Neural cell (in vitro differentiated cells): ENCODE data around the gene SEC16A. TPM values are rescaled to one million over a fixed set of nuclear protein-coding genes. Genes with fewer than 3 reads are reported as not detected.

Experiments
- H2AFZ ChIP-seq: fragments of 200-600, 300-800 bp; sonication (generic), shearing (Covaris generic); 2 replicates; pipeline ENCODE4 v1.6.0; 2014; ENCODE audit warnings: low read depth, mild to moderate bottlenecking, antibody characterized with exemption, low read length, moderate library complexity
- H3F3A ChIP-seq: fragments of 200-600 bp; shearing (Covaris generic); 2 replicates; pipeline ENCODE4 v1.6.1; 2016; ENCODE audit warnings: mild to moderate bottlenecking, moderate library complexity, mixed read lengths, antibody characterized with exemption, low read length; ENCODE audit not compliant: insufficient read depth, poor library complexity, severe bottlenecking
- H3K27ac ChIP-seq: fragments of 200-600, 300-800 bp; sonication (generic), shearing (Covaris generic); 2 replicates; pipeline ENCODE4 v1.5.1; 2014; ENCODE audit warnings: mild to moderate bottlenecking, low read length, moderate library complexity
- H3K27me3 ChIP-seq: fragments of 300-800, 200-600 bp; sonication (generic), shearing (Covaris generic); 2 replicates; pipeline ENCODE4 v1.6.0; 2014; ENCODE audit warnings: mild to moderate bottlenecking, low read depth, low read length, moderate library complexity; ENCODE audit not compliant: insufficient read depth
- H3K36me3 ChIP-seq: fragments of 300-800, 200-600 bp; sonication (generic), shearing (Covaris generic); 2 replicates; pipeline ENCODE4 v1.5.1; 2014; ENCODE audit warnings: mild to moderate bottlenecking, antibody characterized with exemption, low read length, moderate library complexity; ENCODE audit not compliant: insufficient read depth
- H3K4me2 ChIP-seq: fragments of 300-800, 200-600 bp; sonication (generic), shearing (Covaris generic); 2 replicates; pipeline ENCODE4 v1.6.0; 2014; ENCODE audit warnings: mild to moderate bottlenecking, low read length
- H3K4me3 ChIP-seq: fragments of 300-800, 200-600 bp; sonication (generic), shearing (Covaris generic); 2 replicates; pipeline ENCODE4 v1.5.1; 2014; ENCODE audit warnings: mild to moderate bottlenecking, low read length, moderate library complexity
- H3K79me2 ChIP-seq: fragments of 200-600 bp; shearing (Covaris generic); replicated peaks from 2 replicates; pipeline ENCODE4 v1.6.0; 2014; ENCODE audit warnings: mild to moderate bottlenecking, low read length, moderate library complexity; ENCODE audit not compliant: insufficient read depth
- H3K9ac ChIP-seq: fragments of 300-800, 200-600 bp; sonication (generic), shearing (Covaris generic); 2 replicates; pipeline ENCODE4 v1.6.1; 2016; ENCODE audit warnings: mild to moderate bottlenecking, low read length, mixed read lengths
- H3K9me2 ChIP-seq: fragments of 200-600 bp; shearing (Covaris generic); 2 replicates; pipeline ENCODE4 v1.6.1; 2016; ENCODE audit warnings: mild to moderate bottlenecking, low read length, mixed read lengths; ENCODE audit not compliant: insufficient read depth
- H3K9me3 ChIP-seq: fragments of 200-600, 300-800 bp; sonication (generic), shearing (Covaris generic); 2 replicates; pipeline ENCODE4 v1.6.1; 2016; ENCODE audit warnings: mild to moderate bottlenecking, mixed run types, low read length, moderate library complexity, mixed read lengths
- H4K20me1 ChIP-seq: fragments of 200-600 bp; shearing (Covaris generic); 2 replicates; pipeline ENCODE4 v1.6.1; 2016; ENCODE audit warnings: mild to moderate bottlenecking, mixed run types; ENCODE audit not compliant: insufficient read depth
- CTCF ChIP-seq: fragments of 450-650 bp; IDR thresholded peaks from 2 replicates; pipeline ENCODE4 v1.5.1; 2014; ENCODE audit warnings: antibody characterized with exemption, mild to moderate bottlenecking, moderate library complexity; ENCODE audit not compliant: poor library complexity, severe bottlenecking
- EP300 ChIP-seq: fragments of 450-650 bp; conservative IDR thresholded peaks from 2 replicates; pipeline ENCODE4 v1.6.1; 2014; ENCODE audit warnings: antibody characterized with exemption, mild to moderate bottlenecking, moderate library complexity; ENCODE audit not compliant: poor library complexity, severe bottlenecking
- EZH2 ChIP-seq: fragments of 200-600, 300-800 bp; shearing (Covaris generic), sonication (generic); IDR thresholded peaks from 2 replicates; pipeline ENCODE4 v1.6.1; 2014; ENCODE audit warnings: antibody characterized with exemption, low read length, borderline replicate concordance, mild to moderate bottlenecking; ENCODE audit not compliant: insufficient read depth, poor library complexity, severe bottlenecking
- MXI1 ChIP-seq: fragments of 450-650 bp; conservative IDR thresholded peaks from 2 replicates; pipeline ENCODE4 v1.6.1; 2014; ENCODE audit warnings: antibody characterized with exemption, mild to moderate bottlenecking; ENCODE audit not compliant: poor library complexity, severe bottlenecking
- POLR2AphosphoS5 ChIP-seq: IDR thresholded peaks from 2 replicates; pipeline ENCODE4 v1.6.1; 2012
- RAD21 ChIP-seq: fragments of 450-650 bp; conservative IDR thresholded peaks from 2 replicates; pipeline ENCODE4 v1.6.1; 2014; ENCODE audit warnings: antibody characterized with exemption, mild to moderate bottlenecking, moderate library complexity
- REST ChIP-seq: IDR thresholded peaks from 2 replicates; pipeline ENCODE4 v1.6.1; 2012; ENCODE audit warnings: borderline replicate concordance
- SMC3 ChIP-seq: fragments of 450-650 bp; conservative IDR thresholded peaks from 2 replicates; pipeline ENCODE4 v1.6.1; 2014; ENCODE audit warnings: antibody characterized with exemption, mild to moderate bottlenecking, moderate library complexity; ENCODE audit not compliant: poor library complexity
- TAF1 ChIP-seq: IDR thresholded peaks from 2 replicates; pipeline ENCODE4 v1.6.1; 2012; ENCODE audit warnings: low read depth
- polyA plus RNA-seq: library from polyadenylated mRNA; depleted of rRNA; stranded (reverse); fragments of >200 nt; gene quantifications from 2 replicates; pipeline ENCODE4 v1.2.3, GENCODE V29; 2014

Gene SEC16A
- polyA plus RNA-seq, 1 donor from 2014 or later, result 15.4 TPM

GRCh38 chr9:136497916-136498695 is 15.3 kb upstream of the SEC16A start:
- H3K27me3 ChIP-seq, result no peaks in the 10 kb centered on the region
- no peak overlapping the region for H3K4me2 ChIP-seq
- H3K79me2 ChIP-seq, result no peaks in the 10 kb centered on the region
- H3K36me3 ChIP-seq, result no peaks in the 10 kb centered on the region
- H3F3A ChIP-seq, result no peaks in the 10 kb centered on the region
- H4K20me1 ChIP-seq, result no peaks in the 10 kb centered on the region
- no peaks in the 10 kb centered on the region for H3K9me2 ChIP-seq
- TF ChIP-seq RAD21 (no peak), MXI1 (no peak), POLR2AphosphoS5 (no peak)
- no peaks in the 10 kb centered on the region for H3K9me3 ChIP-seq
- no peak overlapping the region for H3K27ac ChIP-seq
- H3K4me3 ChIP-seq, result no peak overlapping the region
- no peak overlapping the region for H2AFZ ChIP-seq
- H3K9ac ChIP-seq, result no peak overlapping the region

- Histone ChIP-seq H3K9ac (no peak overlapping the region), H3K4me2 (no peak overlapping the region), H3K79me2 (no peaks in the 10 kb centered on the region), H3K4me3 (no peak overlapping the region), H2AFZ (no peak overlapping the region), H3K27me3 (no peaks in the 10 kb centered on the region), H3K9me3 (no peaks in the 10 kb centered on the region), H3K36me3 (no peaks in the 10 kb centered on the region), H4K20me1 (no peaks in the 10 kb centered on the region), H3K27ac (no peak overlapping the region), H3F3A (no peaks in the 10 kb centered on the region), H3K9me2 (no peaks in the 10 kb centered on the region)
- no peak for TF ChIP-seq CTCF
- TF ChIP-seq RAD21, result no peak
- no peak for TF ChIP-seq MXI1
- TF ChIP-seq SMC3, result no peak
- TF ChIP-seq REST, result no peak
- no peak for TF ChIP-seq POLR2AphosphoS5
Measured at GRCh38 chr9:136496801-136497620, 14.2 kb upstream of the SEC16A start.

GRCh38 chr9:136496181-136496580 is 13.3 kb upstream of the SEC16A start:
- TF ChIP-seq EP300 (no peak), RAD21 (no peak), TAF1 (no peak), POLR2AphosphoS5 (no peak), SMC3 (no peak), EZH2 (no peak), MXI1 (no peak), REST (no peak)
- Histone ChIP-seq H3K27me3 (no peaks in the 10 kb centered on the region), H3K79me2 (no peaks in the 10 kb centered on the region), H2AFZ (no peak overlapping the region), H3K9me2 (no peaks in the 10 kb centered on the region), H3K4me2 (no peak overlapping the region), H3K27ac (no peak overlapping the region), H4K20me1 (no peaks in the 10 kb centered on the region), H3K36me3 (no peaks in the 10 kb centered on the region), H3K4me3 (no peak overlapping the region), H3K9ac (no peak overlapping the region), H3F3A (no peaks in the 10 kb centered on the region), H3K9me3 (no peaks in the 10 kb centered on the region)
